LHCN-M2 (cell line): Measurements from ENCODE around the gene TTBK2. TPM values are rescaled to one million over a fixed set of nuclear protein-coding genes. Genes with fewer than 3 reads are reported as not detected.
"Not testable (repeated sequence)": the region's sequence is repeated elsewhere in the genome, so short reads cannot be mapped to it uniquely, and the experiment has no call there.

Source experiments
- DNase-seq: peaks from one replicate; pipeline ENCODE4 v3.0.0-alpha.2; 2012; ENCODE audit warnings: low read depth
- total RNA-seq: library from RNA; depleted of rRNA; stranded (reverse); fragments of >200 nt; gene quantifications from 2 replicates; pipeline ENCODE4 v1.2.3, GENCODE V29; 2014

The TTBK2 gene
- total RNA-seq, 1 experiment from 2014 or later: 9.6 TPM

- DNase-seq: no peak
Measured at GRCh38 chr15:42908538-42908937, 12.0 kb downstream of the TTBK2 start.

- no peak for DNase-seq
Measured at GRCh38 chr15:42903388-42904324, 16.9 kb downstream of the TTBK2 start.

- DNase-seq: peak; percentile 4
Measured at GRCh38 chr15:42893911-42894310, 26.7 kb downstream of the TTBK2 start.

- DNase-seq: peak; percentile 41
Measured at GRCh38 chr15:42891569-42891968, 29.0 kb downstream of the TTBK2 start.

- DNase-seq: peak; percentile 72
Measured at GRCh38 chr15:42890161-42890913, 30.2 kb downstream of the TTBK2 start.

- not testable (repeated sequence) for DNase-seq
Measured at GRCh38 chr15:42887384-42887783, 33.2 kb downstream of the TTBK2 start.

GRCh38 chr15:42880121-42880520 is 40.5 kb downstream of the TTBK2 start:
- no peak for DNase-seq

- DNase-seq: no peak
Measured at GRCh38 chr15:42879443-42879842, 41.1 kb downstream of the TTBK2 start.

- no peak for DNase-seq
Measured at GRCh38 chr15:42876224-42876623, 44.4 kb downstream of the TTBK2 start.

- no peak for DNase-seq
Measured at GRCh38 chr15:42868683-42869082, 51.9 kb downstream of the TTBK2 start.

GRCh38 chr15:42863572-42864239 is 56.9 kb downstream of the TTBK2 start:
- DNase-seq: peak; percentile 6

- peak; percentile 9 for DNase-seq
Measured at GRCh38 chr15:42858999-42859789, 61.4 kb downstream of the TTBK2 start.

- no peak for DNase-seq
Measured at GRCh38 chr15:42858540-42858939, 62.0 kb downstream of the TTBK2 start.

GRCh38 chr15:42854576-42854975 is 66.0 kb downstream of the TTBK2 start:
- DNase-seq: no peak

- DNase-seq: no peak
Measured at GRCh38 chr15:42849836-42850235, 70.7 kb downstream of the TTBK2 start.

- DNase-seq: no peak
Measured at GRCh38 chr15:42848846-42849245, 71.7 kb downstream of the TTBK2 start.

GRCh38 chr15:42846647-42847046 is 73.9 kb downstream of the TTBK2 start:
- DNase-seq: no peak

GRCh38 chr15:42845581-42845980 is 75.0 kb downstream of the TTBK2 start:
- DNase-seq: no peak

- no peak for DNase-seq
Measured at GRCh38 chr15:42843699-42844098, 76.9 kb downstream of the TTBK2 start.

GRCh38 chr15:42836251-42836650 is 84.3 kb downstream of the TTBK2 start:
- DNase-seq: no peak

GRCh38 chr15:42832576-42832975 is 88.0 kb downstream of the TTBK2 start:
- DNase-seq: peak; percentile 62
